HEK293 (cell line): ENCODE results near the gene DCD.
"Not testable (repeated sequence)": the region's sequence is repeated elsewhere in the genome, so short reads cannot be mapped to it uniquely, and the experiment has no call there.

Source experiments
- CTCF ChIA-PET: fragments of 350-600 bp; formaldehyde crosslinking; extraction: SDS; loops from one replicate; lab custom pipeline; 2021; ENCODE audit warnings: antibody characterized with exemption; lab: Yijun Ruan, JAX
- POLR2A ChIA-PET: fragments of 300-600 bp; formaldehyde crosslinking; extraction: SDS; loops from one replicate; lab custom pipeline; 2020; ENCODE audit warnings: antibody characterized with exemption, inconsistent platforms; lab: Yijun Ruan, JAX
- H3K27ac ChIP-seq: fragments of 200-500 bp; sonication (Bioruptor generic); 2 replicates; pipeline ENCODE4 v1.5.1; 2014; ENCODE audit warnings: low read depth, low read length, control low read depth, inconsistent platforms; ENCODE audit errors: extremely low read depth
- H3K36me3 ChIP-seq, 2 experiments: fragments of 200-500 bp in 1 of 2; sonication (Bioruptor generic) in 1 of 2; 1 replicate in 1 of 2; 2 replicates in 1 of 2; pipeline ENCODE4 v1.5.1; 2014 to 2017; ENCODE audit warnings: inconsistent platforms in 2 of 2, low read length in 2 of 2; ENCODE audit not compliant: control insufficient read depth in 2 of 2, insufficient read depth in 1 of 2
- H3K4me1 ChIP-seq: fragments of 200-500 bp; sonication (Bioruptor generic); 2 replicates; pipeline ENCODE4 v1.5.1; 2014; ENCODE audit warnings: mild to moderate bottlenecking, low read length, inconsistent platforms; ENCODE audit not compliant: control insufficient read depth, insufficient read depth
- H3K4me3 ChIP-seq: 2 replicates; pipeline ENCODE4 v1.5.1; 2011; ENCODE audit warnings: low read depth, mild to moderate bottlenecking, control low read depth, low read length, moderate library complexity
- H3K9me3 ChIP-seq: fragments of 200-500 bp; sonication (Bioruptor generic); 2 replicates; pipeline ENCODE4 v1.5.1; 2014; ENCODE audit warnings: low read depth, low read length, inconsistent platforms; ENCODE audit not compliant: control insufficient read depth, insufficient read depth
- HOXA7 ChIP-seq: sonication (generic); formaldehyde crosslinking; IDR thresholded peaks from 2 replicates; pipeline ENCODE4 v1.8.1; 2022; ENCODE audit warnings: missing genetic modification reagents, borderline replicate concordance
- OSR2 ChIP-seq: fragments of 450-650 bp; formaldehyde crosslinking; IDR thresholded peaks from 2 replicates; pipeline ENCODE4 v1.5.1; 2016; ENCODE audit warnings: missing biosample characterization, missing genetic modification characterization
- ZNF121 ChIP-seq: fragments of 450-650 bp; formaldehyde crosslinking; IDR thresholded peaks from 2 replicates; pipeline ENCODE4 v1.5.1; 2016; ENCODE audit warnings: missing biosample characterization, missing genetic modification characterization
- ZNF146 ChIP-seq: fragments of 450-650 bp; formaldehyde crosslinking; IDR thresholded peaks from 2 replicates; pipeline ENCODE4 v1.5.1; 2016; ENCODE audit warnings: missing biosample characterization, missing genetic modification characterization
- ZNF157 ChIP-seq: fragments of 450-650 bp; formaldehyde crosslinking; IDR thresholded peaks from 2 replicates; pipeline ENCODE4 v1.5.1; 2016; ENCODE audit warnings: missing biosample characterization, missing genetic modification characterization
- ZNF223 ChIP-seq: fragments of 450-650 bp; formaldehyde crosslinking; IDR thresholded peaks from 2 replicates; pipeline ENCODE4 v1.5.1; 2016; ENCODE audit warnings: missing biosample characterization, missing genetic modification characterization
- ZNF248 ChIP-seq: fragments of 450-650 bp; formaldehyde crosslinking; IDR thresholded peaks from 2 replicates; pipeline ENCODE4 v1.5.1; 2017; ENCODE audit warnings: missing biosample characterization, missing genetic modification characterization
- ZNF530 ChIP-seq: fragments of 450-650 bp; formaldehyde crosslinking; IDR thresholded peaks from 2 replicates; pipeline ENCODE4 v1.5.1; 2016; ENCODE audit warnings: low read depth, missing biosample characterization, missing genetic modification characterization
- ZNF571 ChIP-seq: fragments of 450-650 bp; formaldehyde crosslinking; IDR thresholded peaks from 2 replicates; pipeline ENCODE4 v1.5.0; 2017; ENCODE audit warnings: missing biosample characterization, missing genetic modification characterization
- ZNF585B ChIP-seq: fragments of 450-650 bp; formaldehyde crosslinking; IDR thresholded peaks from 2 replicates; pipeline ENCODE4 v1.5.1; 2016; ENCODE audit warnings: missing biosample characterization, missing genetic modification characterization
- ZNF654 ChIP-seq: fragments of 450-650 bp; formaldehyde crosslinking; IDR thresholded peaks from 2 replicates; pipeline ENCODE4 v1.5.1; 2016; ENCODE audit warnings: low read depth, missing biosample characterization, missing genetic modification characterization
- TF ChIP-seq, protein P1 (sequence below): fragments of 450-650 bp; formaldehyde crosslinking; IDR thresholded peaks from 2 replicates; pipeline ENCODE4 v1.5.1; 2016; ENCODE audit warnings: missing biosample characterization, missing genetic modification characterization
- TF ChIP-seq, protein P2 (sequence below): fragments of 450-650 bp; formaldehyde crosslinking; IDR thresholded peaks from 2 replicates; pipeline ENCODE4 v1.5.1; 2016; ENCODE audit warnings: missing biosample characterization, missing genetic modification characterization
- TF ChIP-seq, protein P3 (sequence below): fragments of 450-650 bp; formaldehyde crosslinking; IDR thresholded peaks from 2 replicates; pipeline ENCODE4 v1.5.1; 2016; ENCODE audit warnings: missing biosample characterization, missing genetic modification characterization, low read depth

Gene DCD

DNA sequence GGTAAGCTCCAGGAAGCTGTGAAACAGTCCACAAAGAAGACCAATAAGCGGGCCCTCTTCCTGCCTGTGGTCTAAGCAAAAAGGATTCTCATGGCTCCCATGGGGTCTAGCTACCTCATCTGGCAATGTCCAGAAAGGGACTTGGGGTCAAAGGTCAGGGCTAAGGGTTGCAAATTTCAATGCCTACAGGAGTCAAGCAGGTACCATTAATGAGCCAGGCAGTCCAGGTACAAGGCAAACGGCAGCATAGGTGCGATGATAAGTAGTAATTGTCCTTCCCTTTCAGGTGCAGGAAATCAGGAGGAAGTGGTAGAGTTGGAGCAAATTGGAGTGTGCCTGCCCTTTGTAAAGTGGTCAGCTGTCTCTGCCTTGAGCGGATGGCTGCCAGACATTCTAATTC, 7.1 kb downstream of the DCD start (continued):
- TF ChIP-seq HOXA7 (CRISPR knock-in tag) (no peak), OSR2 (no peak), ZNF654 (tag by site-specific recombination) (no peak), ZNF223 (tag by site-specific recombination) (no peak), ZNF248 (no peak), ZNF121 (no peak)

DNA sequence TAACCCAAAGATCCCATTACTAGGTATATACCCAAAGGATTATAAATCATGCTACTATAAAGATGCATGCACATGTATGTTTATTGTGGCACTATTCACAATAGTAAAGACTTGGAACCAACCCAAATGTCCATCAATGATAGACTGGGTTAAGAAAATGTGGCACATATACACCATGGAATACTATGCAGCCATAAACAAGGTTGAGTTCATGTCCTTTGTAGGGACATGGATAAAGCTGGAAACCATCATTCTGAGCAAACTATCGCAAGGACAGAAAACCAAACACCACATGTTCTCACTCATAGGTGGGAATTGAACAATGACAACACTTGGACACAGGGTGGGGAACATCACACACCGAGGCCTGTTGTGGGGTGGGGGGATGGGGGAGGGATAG, 9.1 kb downstream of the DCD start:
- CTCF ChIA-PET = interaction anchor here (0.6 to 3.1 kb wide), 2 partner anchors 19 to 46 kb away, joined by 3 to 12 read pairs; no protein-coding TSS in a partner anchor
- H3K36me3 ChIP-seq, POLR2A ChIA-PET: not testable (repeated sequence)
- TF ChIP-seq, protein P1, sequence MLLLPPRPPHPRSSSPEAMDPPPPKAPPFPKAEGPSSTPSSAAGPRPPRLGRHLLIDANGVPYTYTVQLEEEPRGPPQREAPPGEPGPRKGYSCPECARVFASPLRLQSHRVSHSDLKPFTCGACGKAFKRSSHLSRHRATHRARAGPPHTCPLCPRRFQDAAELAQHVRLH (tag by site-specific recombination) = peak; percentile 95
- TF ChIP-seq ZNF146 (tag by site-specific recombination) = peak; percentile 88
- TF ChIP-seq, protein P2, sequence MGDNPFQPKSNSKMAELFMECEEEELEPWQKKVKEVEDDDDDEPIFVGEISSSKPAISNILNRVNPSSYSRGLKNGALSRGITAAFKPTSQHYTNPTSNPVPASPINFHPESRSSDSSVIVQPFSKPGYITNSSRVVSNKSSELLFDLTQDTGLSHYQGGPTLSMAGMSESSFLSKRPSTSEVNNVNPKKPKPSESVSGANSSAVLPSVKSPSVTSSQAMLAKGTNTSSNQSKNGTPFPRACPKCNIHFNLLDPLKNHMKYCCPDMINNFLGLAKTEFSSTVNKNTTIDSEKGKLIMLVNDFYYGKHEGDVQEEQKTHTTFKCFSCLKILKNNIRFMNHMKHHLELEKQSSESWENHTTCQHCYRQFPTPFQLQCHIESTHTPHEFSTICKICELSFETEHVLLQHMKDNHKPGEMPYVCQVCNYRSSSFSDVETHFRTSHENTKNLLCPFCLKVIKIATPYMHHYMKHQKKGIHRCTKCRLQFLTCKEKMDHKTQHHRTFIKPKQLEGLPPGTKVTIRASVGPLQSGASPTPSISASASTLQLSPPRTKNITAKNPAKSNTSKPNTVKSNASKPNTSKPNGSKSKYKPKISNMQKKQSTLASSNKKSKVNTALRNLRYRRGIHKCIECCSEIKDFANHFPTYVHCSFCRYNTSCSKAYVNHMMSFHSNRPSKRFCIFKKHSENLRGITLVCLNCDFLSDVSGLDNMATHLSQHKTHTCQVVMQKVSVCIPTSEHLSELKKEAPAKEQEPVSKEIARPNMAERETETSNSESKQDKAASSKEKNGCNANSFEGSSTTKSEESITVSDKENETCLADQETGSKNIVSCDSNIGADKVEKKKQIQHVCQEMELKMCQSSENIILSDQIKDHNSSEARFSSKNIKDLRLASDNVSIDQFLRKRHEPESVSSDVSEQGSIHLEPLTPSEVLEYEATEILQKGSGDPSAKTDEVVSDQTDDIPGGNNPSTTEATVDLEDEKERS (tag by site-specific recombination) = 0 out of 2 replicates have a peak, but pooled peaks have one; percentile 27
- TF ChIP-seq, all 188 proteins: peak for 3; not testable (repeated sequence) for 185
- not testable (repeated sequence) for H3K27ac ChIP-seq, H3K4me3 ChIP-seq, H3K9me3 ChIP-seq, H3K4me1 ChIP-seq

DNA sequence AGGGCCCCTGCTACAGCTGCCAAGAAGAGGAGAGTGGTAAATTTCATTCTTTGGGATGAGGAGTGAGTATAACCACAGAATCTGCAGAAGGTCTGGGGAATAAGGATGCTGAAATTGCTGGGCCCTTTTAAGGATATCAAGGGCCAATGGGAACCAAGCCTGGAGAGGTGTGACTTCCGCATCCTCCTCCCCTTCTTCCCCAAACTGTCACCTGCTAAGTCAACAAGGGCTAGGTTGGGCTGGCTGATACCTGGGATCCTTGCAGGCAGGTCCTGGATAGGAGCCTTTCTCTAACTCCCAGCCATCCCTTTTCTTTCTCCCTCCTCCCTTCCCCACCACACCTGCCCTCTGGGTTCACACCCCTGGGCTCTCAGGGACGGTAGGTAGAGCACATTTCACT, 13.4 kb downstream of the DCD start, which contains the start of gene LACRT:
Gene LACRT (minus strand): TSS at position 101 of the 400 bp plus-strand sequence. CDS start 54 bp downstream, at position 47.
- H3K36me3 ChIP-seq = no peaks in the 10 kb centered on the region
- H3K4me1 ChIP-seq = no peaks in the 10 kb centered on the region
- H3K27ac ChIP-seq = no peak within 1 kb of the TSS
- CTCF ChIA-PET = interaction anchor here (3.1 kb wide), 1 partner anchor 38 kb away, joined by 19 read pairs; no protein-coding TSS in a partner anchor
- POLR2A ChIA-PET = no interaction called here
- TF ChIP-seq ZNF157 (tag by site-specific recombination) (no peak), ZNF585B (tag by site-specific recombination) (no peak), ZNF530 (tag by site-specific recombination) (no peak), ZNF571 (tag by site-specific recombination) (no peak)
- TF ChIP-seq, protein P3, sequence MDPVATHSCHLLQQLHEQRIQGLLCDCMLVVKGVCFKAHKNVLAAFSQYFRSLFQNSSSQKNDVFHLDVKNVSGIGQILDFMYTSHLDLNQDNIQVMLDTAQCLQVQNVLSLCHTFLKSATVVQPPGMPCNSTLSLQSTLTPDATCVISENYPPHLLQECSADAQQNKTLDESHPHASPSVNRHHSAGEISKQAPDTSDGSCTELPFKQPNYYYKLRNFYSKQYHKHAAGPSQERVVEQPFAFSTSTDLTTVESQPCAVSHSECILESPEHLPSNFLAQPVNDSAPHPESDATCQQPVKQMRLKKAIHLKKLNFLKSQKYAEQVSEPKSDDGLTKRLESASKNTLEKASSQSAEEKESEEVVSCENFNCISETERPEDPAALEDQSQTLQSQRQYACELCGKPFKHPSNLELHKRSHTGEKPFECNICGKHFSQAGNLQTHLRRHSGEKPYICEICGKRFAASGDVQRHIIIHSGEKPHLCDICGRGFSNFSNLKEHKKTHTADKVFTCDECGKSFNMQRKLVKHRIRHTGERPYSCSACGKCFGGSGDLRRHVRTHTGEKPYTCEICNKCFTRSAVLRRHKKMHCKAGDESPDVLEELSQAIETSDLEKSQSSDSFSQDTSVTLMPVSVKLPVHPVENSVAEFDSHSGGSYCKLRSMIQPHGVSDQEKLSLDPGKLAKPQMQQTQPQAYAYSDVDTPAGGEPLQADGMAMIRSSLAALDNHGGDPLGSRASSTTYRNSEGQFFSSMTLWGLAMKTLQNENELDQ (tag by site-specific recombination) = no peak
- no peak within 1 kb of the TSS for H3K4me3 ChIP-seq
- H3K9me3 ChIP-seq = no peaks in the 10 kb centered on the region
